ENCODE data around the gene DHRSX. TPM values are rescaled to one million over a fixed set of nuclear protein-coding genes. Genes with fewer than 3 reads are reported as not detected.
"Not testable (repeated sequence)": the region's sequence is repeated elsewhere in the genome, so short reads cannot be mapped to it uniquely, and the experiment has no call there.

Gene DHRSX
- total and polyA plus RNA-seq, 2 donors (not counting 1 experiment from before 2014, with no cell fraction given) = 18.8 to 39.0 TPM

- H3K9me3 Mint-ChIP-seq (ENCODE audit: insufficient read depth); H2AFZ ChIP-seq (ENCODE audit: insufficient read depth, low read depth, low read length, poor library complexity, severe bottlenecking); H3K4me1 Mint-ChIP-seq; POLR2A ChIA-PET; DNase-seq; intact Hi-C loops (cut with micrococcal nuclease); H3K27me3 ChIP-seq (replicated peaks in 1 of 4; ENCODE audit: control extremely low read depth in 1 of 4, control insufficient read depth in 3 of 4, insufficient read depth in 4 of 4, low read length in 3 of 4); H3K4me3 Mint-ChIP-seq; H4K20me1 ChIP-seq (ENCODE audit: control insufficient read depth, insufficient read depth, low read length, poor library complexity, severe bottlenecking); H3K9ac ChIP-seq (ENCODE audit: low read length); H3K27me3 Mint-ChIP-seq; ATAC-seq (ENCODE audit: low read depth); H3K27ac ChIP-seq (ENCODE audit: low read length in 2 of 2); H3K27ac Mint-ChIP-seq; H3K4me2 ChIP-seq (replicated peaks; ENCODE audit: low read depth, low read length, poor library complexity, severe bottlenecking); H3K4me3 ChIP-seq (ENCODE audit: control extremely low read depth in 1 of 5, extremely low read depth in 1 of 5, insufficient read depth in 1 of 5, low read depth in 2 of 5, low read length in 4 of 5); H3K79me2 ChIP-seq (ENCODE audit: control insufficient read depth, insufficient read depth, low read length); CTCF ChIA-PET; H3K4me1 ChIP-seq (ENCODE audit: control insufficient read depth in 2 of 2, insufficient read depth in 2 of 2, low read length in 2 of 2): not testable (repeated sequence)
- 91% methylated on average over 4 of the region's 4 CpGs for WGBS (ENCODE audit: insufficient coverage)
- peaks cover 0 to 12% (median 0%) of the 10 kb centered on the region in 3 donors for H3K9me3 ChIP-seq (ENCODE audit: control extremely low read depth in 1 of 3, control insufficient read depth in 2 of 3, insufficient read depth in 1 of 3, low read length in 2 of 3)
- peaks cover 5 to 14% of the 10 kb centered on the region in 2 experiments for H3K36me3 ChIP-seq (replicated peaks in 1 of 2; ENCODE audit: control extremely low read depth in 1 of 2, control insufficient read depth in 1 of 2, extremely low read depth in 1 of 2, insufficient read depth in 2 of 2, low read length in 1 of 2)
Observed at GRCh38 chrX:2270783-2271182, 230.0 kb downstream of the DHRSX start.

GRCh38 chrX:2267890-2268289 lies 232.9 kb downstream of the DHRSX start:
- Histone ChIP-seq H3K4me1 (ENCODE audit: control insufficient read depth in 2 of 2, insufficient read depth in 2 of 2, low read length in 2 of 2) (no peaks in the 10 kb centered on the region), H3K27ac (ENCODE audit: low read length in 2 of 2) (no peak overlapping the region), H3K36me3 (replicated peaks in 1 of 2; ENCODE audit: control extremely low read depth in 1 of 2, control insufficient read depth in 1 of 2, extremely low read depth in 1 of 2, insufficient read depth in 2 of 2, low read length in 1 of 2) (peaks cover 0 to 19% of the 10 kb centered on the region in 2 experiments), H3K9ac (ENCODE audit: low read length) (no peak overlapping the region), H2AFZ (ENCODE audit: insufficient read depth, low read depth, low read length, poor library complexity, severe bottlenecking) (no peak overlapping the region), H3K4me3 (ENCODE audit: control extremely low read depth in 1 of 5, extremely low read depth in 1 of 5, insufficient read depth in 1 of 5, low read depth in 2 of 5, low read length in 4 of 5) (no peak overlapping the region), H3K9me3 (ENCODE audit: control extremely low read depth in 1 of 3, control insufficient read depth in 2 of 3, insufficient read depth in 1 of 3, low read length in 2 of 3) (peaks cover 0 to 19% (median 0%) of the 10 kb centered on the region in 3 donors), H4K20me1 (ENCODE audit: control insufficient read depth, insufficient read depth, low read length, poor library complexity, severe bottlenecking) (no peaks in the 10 kb centered on the region), H3K79me2 (ENCODE audit: control insufficient read depth, insufficient read depth, low read length) (peaks cover 3% of the 10 kb centered on the region), H3K4me2 (replicated peaks; ENCODE audit: low read depth, low read length, poor library complexity, severe bottlenecking) (no peak overlapping the region), H3K27me3 (replicated peaks in 1 of 4; ENCODE audit: control extremely low read depth in 1 of 4, control insufficient read depth in 3 of 4, insufficient read depth in 4 of 4, low read length in 3 of 4) (no peaks in the 10 kb centered on the region)
- Mint-ChIP-seq H3K4me3 (no peak overlapping the region), H3K27me3 (no peaks in the 10 kb centered on the region), H3K27ac (no peak overlapping the region), H3K9me3 (ENCODE audit: insufficient read depth) (peaks cover 6% of the 10 kb centered on the region), H3K4me1 (peaks cover 3% of the 10 kb centered on the region)
- TF ChIP-seq EZH2 (IDR thresholded peaks at IDR 0.05; ENCODE audit: borderline replicate concordance, insufficient read depth, low read depth, low read length, poor library complexity, severe bottlenecking) (no peak), CTCF (IDR thresholded peaks at IDR 0.05) (no peak)
- POLR2A ChIA-PET = no interaction called here
- WGBS (ENCODE audit: insufficient coverage) = 97% methylated on average over 7 of the region's 8 CpGs
- intact Hi-C loops (cut with micrococcal nuclease) = no loop called here
- CTCF ChIA-PET = no interaction called here
- DNase-seq (no peak), ATAC-seq (ENCODE audit: low read depth) (no peak)
